Activated CD4-positive, alpha-beta T cell treated with anti-CD3 and anti-CD28 coated beads, Interleukin-2, amount 50 U/mL, for 1 hour (primary cell): ENCODE results near the gene SIGLEC7.
A peak's percentile ranks its signal among the peaks of the same experiment; 100 is the strongest.
"Not testable (repeated sequence)": the region's sequence is repeated elsewhere in the genome, so short reads cannot be mapped to it uniquely, and the experiment has no call there.

Source experiments
- DNase-seq: peaks from one replicate; pipeline ENCODE4 v3.0.0-alpha.2; 2020

Gene SIGLEC7

GRCh38 chr19:51140441-51140840, 1.7 kb upstream of the SIGLEC7 start:
- no peak for DNase-seq

GRCh38 chr19:51141181-51141580, 920 bp upstream of the SIGLEC7 start:
- no peak for DNase-seq

- not testable (repeated sequence) for DNase-seq
These were observed 841 bp downstream of the SIGLEC7 start for GRCh38 chr19:51142809-51143475.

GRCh38 chr19:51143486-51143885, 1.4 kb downstream of the SIGLEC7 start:
- no peak for DNase-seq

- DNase-seq: no peak
These were observed 2.5 kb downstream of the SIGLEC7 start for GRCh38 chr19:51144482-51145045.

GRCh38 chr19:51145916-51146493, 3.9 kb downstream of the SIGLEC7 start:
- no peak for DNase-seq

- DNase-seq: no peak
These were observed 4.7 kb downstream of the SIGLEC7 start for GRCh38 chr19:51146751-51147150.

- no peak for DNase-seq
These were observed 5.6 kb downstream of the SIGLEC7 start for GRCh38 chr19:51147663-51148062.

GRCh38 chr19:51148580-51148979, 6.5 kb downstream of the SIGLEC7 start:
- DNase-seq: no peak

- DNase-seq: no peak
These were observed 8.5 kb downstream of the SIGLEC7 start for GRCh38 chr19:51150627-51151026.

GRCh38 chr19:51156710-51157109, 14.6 kb downstream of the SIGLEC7 start:
- DNase-seq: no peak

- no peak for DNase-seq
These were observed 15.2 kb downstream of the SIGLEC7 start for GRCh38 chr19:51157265-51157664.

- peak; percentile 69 for DNase-seq
These were observed 16.5 kb downstream of the SIGLEC7 start for GRCh38 chr19:51158474-51159129.

GRCh38 chr19:51159656-51160055, 17.6 kb downstream of the SIGLEC7 start:
- DNase-seq: no peak

GRCh38 chr19:51161266-51161665, 19.2 kb downstream of the SIGLEC7 start:
- DNase-seq: no peak

- DNase-seq: no peak
These were observed 19.9 kb downstream of the SIGLEC7 start for GRCh38 chr19:51161867-51162496.

- DNase-seq: no peak
These were observed 21.2 kb downstream of the SIGLEC7 start for GRCh38 chr19:51163257-51163656.

- DNase-seq: no peak
These were observed 22.1 kb downstream of the SIGLEC7 start for GRCh38 chr19:51164215-51164614.

GRCh38 chr19:51166846-51167490, 24.9 kb downstream of the SIGLEC7 start:
- DNase-seq: no peak

- no peak for DNase-seq
These were observed 26.6 kb downstream of the SIGLEC7 start for GRCh38 chr19:51168564-51169282.

- DNase-seq: peak; percentile 62
These were observed 27.3 kb downstream of the SIGLEC7 start for GRCh38 chr19:51169283-51169918.

- no peak for DNase-seq
These were observed 30.1 kb downstream of the SIGLEC7 start for GRCh38 chr19:51172223-51172622.
